Upper lobe of right lung (tissue), 1 donor: ENCODE results near the gene USHBP1. TPM values are rescaled to one million over a fixed set of nuclear protein-coding genes. Genes with fewer than 3 reads are reported as not detected.

Experiments used
- ATAC-seq: fragments of 200-7000 bp; cut with Tn5 transposase; one replicate; pipeline ENCODE4 v1.9.1; 2020; ENCODE audit warnings: mild to moderate bottlenecking, moderate library complexity
- DNase-seq: peaks from one replicate; pipeline ENCODE4 v3.0.0-alpha.2; 2020
- H3K27ac ChIP-seq: fragments of 200-600 bp; one replicate; pipeline ENCODE4 v1.8.0; 2022
- H3K27me3 ChIP-seq: fragments of 200-600 bp; one replicate; pipeline ENCODE4 v1.8.0; 2022; ENCODE audit warnings: mild to moderate bottlenecking
- H3K36me3 ChIP-seq: fragments of 200-600 bp; one replicate; pipeline ENCODE4 v1.8.0; 2022
- H3K4me1 ChIP-seq: fragments of 200-600 bp; one replicate; pipeline ENCODE4 v1.8.0; 2022
- H3K4me3 ChIP-seq: fragments of 200-600 bp; one replicate; pipeline ENCODE4 v1.8.0; 2022; ENCODE audit warnings: mild to moderate bottlenecking
- H3K9me3 ChIP-seq: fragments of 200-600 bp; one replicate; pipeline ENCODE4 v1.8.0; 2022
- CTCF ChIP-seq: fragments of 200-600 bp; IDR thresholded peaks from one replicate; pipeline ENCODE4 v1.8.0; 2022; ENCODE audit warnings: antibody characterized with exemption
- intact Hi-C: fragments of 100-400 bp; cut with DNase I; formaldehyde crosslinking; loops from one replicate; pipeline ENCODE4 v1.11.0; 2022
- total RNA-seq: library from RNA; stranded (reverse); fragmentation: NEBNext Ultra II Directional; extraction: Animal tissue kit (Norgen Biotek cat#: 25700); gene quantifications from one replicate; pipeline ENCODE4 v1.2.1, GENCODE V29; 2021
- donor health status: DM: no; HTN: yes; CAD: no; lungs with severe emphysema.

The USHBP1 gene
- total RNA-seq, 1 donor from 2014 or later, result 14.0 TPM

- H3K36me3 ChIP-seq, result peaks cover 23% of the 10 kb centered on the region
- no peaks in the 10 kb centered on the region for H3K27me3 ChIP-seq
- H3K9me3 ChIP-seq, result no peaks in the 10 kb centered on the region
- peaks cover 11% of the 10 kb centered on the region for H3K4me1 ChIP-seq
- no peak for ATAC-seq
- intact Hi-C loops, result no loop called here
- no peak for TF ChIP-seq CTCF
- no peak overlapping the region for H3K4me3 ChIP-seq
- no peak for DNase-seq
- H3K27ac ChIP-seq, result no peak overlapping the region
Measured at GRCh38 chr19:17227798-17228367, 36.7 kb downstream of the USHBP1 start.

DNA sequence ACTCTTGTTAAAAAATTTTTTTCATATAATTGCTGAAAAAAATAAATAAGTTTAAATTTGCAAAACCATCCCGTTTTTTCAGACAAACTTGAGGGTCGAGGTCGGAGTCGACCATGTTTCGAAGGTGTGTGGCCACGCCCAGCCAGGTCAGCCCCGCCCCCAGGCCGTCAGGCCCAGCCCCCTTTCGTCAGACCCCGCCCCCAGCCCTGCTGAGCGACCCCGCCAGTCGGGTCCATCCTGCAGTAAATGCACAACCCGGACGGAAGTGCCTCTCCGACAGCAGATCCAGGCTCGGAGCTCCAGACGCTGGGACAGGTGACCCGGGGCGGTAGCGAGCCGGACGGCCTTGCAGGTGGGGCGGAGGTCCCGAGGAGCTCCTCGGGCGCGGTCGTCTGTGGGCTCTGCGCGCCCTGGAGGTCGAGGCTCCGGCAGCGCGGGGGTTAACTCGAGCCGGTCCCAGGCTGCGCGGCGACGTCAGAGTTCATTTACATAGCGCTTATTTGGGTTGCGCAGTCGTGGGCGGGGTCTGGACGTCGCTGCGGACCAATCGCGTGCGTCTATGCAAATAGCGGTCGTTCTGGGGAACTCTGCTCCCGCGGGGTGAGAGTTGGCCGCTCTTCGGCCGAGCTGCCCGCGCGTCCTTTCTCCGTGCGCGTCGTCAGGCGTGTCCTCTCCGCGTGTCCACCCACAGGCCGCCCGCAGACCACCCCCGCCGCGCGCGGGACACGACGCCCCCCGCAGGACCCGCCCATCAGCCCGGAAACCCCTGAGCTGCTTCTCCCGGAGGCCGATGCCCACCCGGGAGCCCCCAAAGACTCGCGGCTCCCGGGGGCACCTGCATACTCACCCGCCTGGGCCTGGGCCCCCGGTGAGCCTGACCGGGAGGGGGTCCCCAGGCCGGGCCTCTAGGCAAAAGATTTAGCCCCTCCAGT, 38.3 kb downstream of the USHBP1 start, which contains the start of gene OCEL1:
Gene OCEL1, plus strand, starts transcription at position 225 of the 932 bp plus-strand sequence. Its CDS starts 22 bp downstream, at position 247.
- DNase-seq (peak; percentile 100), ATAC-seq (peak; percentile 96)
- Histone ChIP-seq H3K9me3 (no peaks in the 10 kb centered on the region), H3K27ac (peak within 1 kb of the TSS; percentile 85), H3K27me3 (no peaks in the 10 kb centered on the region), H3K36me3 (peaks cover 7% of the 10 kb centered on the region), H3K4me1 (peaks cover 11% of the 10 kb centered on the region), H3K4me3 (peak within 1 kb of the TSS; percentile 55)
- TF ChIP-seq CTCF, result no peak
- intact Hi-C loops, result no loop called here

DNA sequence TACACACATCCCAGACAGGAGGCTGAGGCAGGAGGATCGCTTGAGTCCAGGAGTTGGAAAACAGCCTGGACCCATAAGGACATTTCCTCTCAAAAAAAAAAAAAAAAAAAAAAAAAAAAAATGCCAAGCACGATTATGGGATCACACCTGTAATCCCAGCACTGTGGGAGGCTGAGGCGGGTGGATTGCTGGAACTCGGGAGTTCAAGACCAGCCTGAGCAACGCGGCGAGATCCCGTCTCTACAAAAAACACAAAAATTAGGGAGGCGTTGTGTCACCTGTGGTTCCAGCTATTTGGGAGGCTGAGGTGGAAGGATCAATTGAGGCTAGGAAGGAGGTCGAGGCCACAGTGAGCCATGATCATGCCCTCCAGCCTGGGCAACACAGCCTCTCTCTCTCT, 39.5 kb downstream of the USHBP1 start:
- Histone ChIP-seq H3K4me3 (no peak overlapping the region), H3K9me3 (no peaks in the 10 kb centered on the region), H3K27me3 (no peaks in the 10 kb centered on the region), H3K4me1 (peaks cover 11% of the 10 kb centered on the region), H3K27ac (no peak overlapping the region), H3K36me3 (no peaks in the 10 kb centered on the region)
- no peak for TF ChIP-seq CTCF
- intact Hi-C loops, result no loop called here
- ATAC-seq, result no peak
- DNase-seq, result no peak

GRCh38 chr19:17220207-17220758, 44.3 kb downstream of the USHBP1 start:
- Histone ChIP-seq H3K27me3 (no peaks in the 10 kb centered on the region), H3K27ac (no peak overlapping the region), H3K9me3 (no peaks in the 10 kb centered on the region), H3K4me3 (no peak overlapping the region), H3K36me3 (peaks cover 24% of the 10 kb centered on the region), H3K4me1 (peaks cover 6% of the 10 kb centered on the region)
- no peak for TF ChIP-seq CTCF
- ATAC-seq (no peak), DNase-seq (no peak)
- intact Hi-C loops, result no loop called here

DNA sequence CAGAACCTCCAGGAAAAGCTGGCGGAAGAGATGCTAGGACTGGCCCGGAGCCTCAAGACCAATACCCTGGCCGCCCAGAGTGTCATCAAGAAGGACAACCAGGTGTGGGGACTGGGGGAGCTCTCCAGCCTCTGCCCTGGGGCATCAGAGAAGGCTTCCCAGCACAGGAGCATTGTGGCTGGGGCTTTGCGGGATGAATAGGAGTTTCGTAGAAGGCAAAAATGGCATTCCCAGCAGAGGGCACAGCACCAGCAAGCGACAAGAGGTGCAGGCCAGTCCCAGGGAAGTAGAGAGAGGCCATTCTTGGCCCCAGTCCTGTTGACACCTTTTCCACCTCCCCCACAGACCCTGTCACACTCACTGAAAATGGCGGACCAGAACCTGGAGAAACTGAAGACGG, 45.3 kb downstream of the USHBP1 start:
- Histone ChIP-seq H3K27me3 (no peaks in the 10 kb centered on the region), H3K36me3 (peaks cover 24% of the 10 kb centered on the region), H3K4me1 (peaks cover 12% of the 10 kb centered on the region), H3K4me3 (no peak overlapping the region), H3K9me3 (no peaks in the 10 kb centered on the region), H3K27ac (no peak overlapping the region)
- DNase-seq (no peak), ATAC-seq (no peak)
- no peak for TF ChIP-seq CTCF
- intact Hi-C loops, result no loop called here
